Liver (tissue), 3 donors: ENCODE data around the gene CD81.

Source experiments
- ATF3 ChIP-seq: IDR thresholded peaks from 2 replicates; pipeline ENCODE4 v1.6.1; 2016; ENCODE audit warnings: antibody characterized with exemption
- CTCF ChIP-seq: fragments of 150-350 bp; IDR thresholded peaks from 2 replicates; pipeline ENCODE4 v1.5.1; 2017; ENCODE audit warnings: improper control_type of control experiment, low read depth, low read length; ENCODE audit not compliant: missing input control
- HNF4G ChIP-seq: IDR thresholded peaks from 2 replicates; pipeline ENCODE4 v1.6.1; 2016; ENCODE audit warnings: antibody characterized with exemption
- MAX ChIP-seq: IDR thresholded peaks from 2 replicates; pipeline ENCODE4 v1.6.1; 2016; ENCODE audit warnings: antibody characterized with exemption
- NR2F2 ChIP-seq: IDR thresholded peaks from 2 replicates; pipeline ENCODE4 v1.6.1; 2016; ENCODE audit warnings: antibody characterized with exemption
- RAD21 ChIP-seq, 2 donors: IDR thresholded peaks; 2 replicates each; pipeline ENCODE4 v1.6.1; 2016; ENCODE audit warnings: antibody characterized with exemption in 2 of 2, mild to moderate bottlenecking in 2 of 2
- REST ChIP-seq: IDR thresholded peaks from 2 replicates; pipeline ENCODE4 v1.6.1; 2016; ENCODE audit warnings: antibody characterized with exemption, mild to moderate bottlenecking
- SP1 ChIP-seq: IDR thresholded peaks from 2 replicates; pipeline ENCODE4 v1.6.1; 2018; ENCODE audit warnings: antibody characterized with exemption, mild to moderate bottlenecking
- TAF1 ChIP-seq: conservative IDR thresholded peaks from 2 replicates; pipeline ENCODE4 v1.6.1; 2016; ENCODE audit warnings: antibody characterized with exemption, mild to moderate bottlenecking
- YY1 ChIP-seq: IDR thresholded peaks from 2 replicates; pipeline ENCODE4 v1.6.1; 2016; ENCODE audit warnings: antibody characterized with exemption, mild to moderate bottlenecking
- ZBTB33 ChIP-seq: IDR thresholded peaks from 2 replicates; pipeline ENCODE4 v1.6.1; 2016; ENCODE audit warnings: antibody characterized with exemption
- donor health status: healthy.
- donor health status: healthy.

- no peak for TF ChIP-seq CTCF
- no peak for TF ChIP-seq REST
- no peak for TF ChIP-seq TAF1
- no peak for TF ChIP-seq RAD21 (IDR thresholded peaks at IDR 0.05)
- no peak for TF ChIP-seq YY1
- TF ChIP-seq ZBTB33 = no peak
- no peak for TF ChIP-seq HNF4G
- no peak for TF ChIP-seq SP1
- TF ChIP-seq MAX = no peak
- TF ChIP-seq ATF3 = no peak
- TF ChIP-seq NR2F2 = no peak
Measured at GRCh38 chr11:2379466-2380174, 2.5 kb downstream of the CD81 start.
